HG03045 (cell line): ENCODE measurements around the gene NRGN.
"Not testable (repeated sequence)": the region's sequence is repeated elsewhere in the genome, so short reads cannot be mapped to it uniquely, and the experiment has no call there.

Experiments
- ATAC-seq: cut with Tn5 transposase; IDR thresholded peaks from one replicate; pipeline ENCODE4 v1.9.1; 2021; ENCODE audit warnings: mild to moderate bottlenecking, moderate library complexity; ENCODE audit not compliant: unreplicated experiment

NRGN gene

DNA sequence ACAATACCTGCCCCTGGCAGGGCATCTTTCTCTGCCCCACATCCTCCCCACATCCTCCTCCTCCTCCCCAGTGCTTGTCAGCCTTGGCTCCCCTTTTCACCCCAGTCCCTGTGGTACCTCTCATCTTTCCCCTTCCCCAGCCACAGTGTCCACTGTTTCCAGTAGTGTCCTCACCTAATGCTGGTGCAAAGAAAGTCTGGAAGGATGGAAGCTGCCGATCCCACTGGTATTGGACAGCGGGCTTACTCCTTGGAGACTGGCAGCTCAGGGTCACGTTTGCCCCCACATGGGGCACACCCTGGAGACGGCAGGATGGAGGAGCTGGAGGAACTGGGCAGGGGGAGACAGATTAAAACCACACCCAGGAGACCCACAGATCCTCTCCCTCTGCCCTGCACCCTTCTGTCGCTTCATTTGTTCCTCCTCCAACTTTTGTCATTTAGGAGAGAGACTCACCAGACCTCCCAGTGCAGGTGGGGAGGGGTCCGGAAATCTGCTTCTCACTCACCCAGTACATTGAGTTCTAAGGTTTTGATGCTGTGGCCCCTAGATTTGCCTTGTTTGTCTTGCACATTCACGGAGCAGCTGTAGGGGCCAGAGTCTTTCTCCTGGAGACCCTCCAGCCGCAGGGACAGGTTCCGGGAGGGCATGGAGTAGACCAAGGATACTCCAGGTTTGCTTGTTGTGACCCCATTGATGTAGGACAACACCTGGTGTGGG is 16.5 kb downstream of the NRGN start:
- ATAC-seq = no peak

DNA sequence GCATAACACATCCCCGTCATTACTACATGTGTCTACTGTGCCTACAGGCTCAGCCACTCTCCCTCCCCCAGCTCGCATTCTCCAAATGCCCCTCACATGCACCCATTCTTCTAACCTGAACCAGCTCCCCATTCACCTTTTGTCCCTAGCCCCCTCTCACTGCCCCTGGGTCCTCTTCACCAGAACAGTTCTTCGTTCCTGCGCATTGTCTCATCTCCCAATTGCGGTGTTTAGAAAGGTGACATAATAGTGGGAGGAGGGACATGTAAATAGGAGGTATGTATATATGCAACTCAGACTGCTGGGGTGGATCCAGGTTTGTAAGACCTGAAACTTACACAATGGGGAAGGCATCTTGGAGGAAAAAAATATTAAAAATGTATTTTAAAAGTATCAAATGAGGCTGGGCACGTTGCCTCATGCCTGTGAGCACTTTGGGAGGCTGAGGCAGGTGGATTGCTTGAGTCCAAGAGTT is 17.0 kb downstream of the NRGN start:
- no peak for ATAC-seq

DNA sequence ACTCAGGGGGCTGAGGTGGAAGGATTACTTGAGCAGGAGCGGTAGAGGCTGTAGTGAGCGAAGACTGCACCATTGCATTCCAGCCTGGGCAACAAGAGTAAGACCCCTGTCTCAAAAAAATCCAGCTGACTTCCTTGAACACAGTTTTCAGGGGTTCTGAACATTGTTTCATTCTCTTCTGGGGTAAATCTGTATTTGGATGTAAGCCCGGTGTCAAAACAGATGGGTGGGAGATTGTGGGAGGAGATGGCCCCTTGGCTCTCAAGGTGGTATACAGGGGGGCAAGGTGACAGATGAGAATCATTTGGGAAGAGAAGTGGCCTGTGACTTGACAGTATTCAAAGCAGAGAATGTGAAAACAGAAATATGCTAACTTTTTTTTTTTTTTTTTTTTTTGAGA is 17.6 kb downstream of the NRGN start:
- ATAC-seq = no peak

DNA sequence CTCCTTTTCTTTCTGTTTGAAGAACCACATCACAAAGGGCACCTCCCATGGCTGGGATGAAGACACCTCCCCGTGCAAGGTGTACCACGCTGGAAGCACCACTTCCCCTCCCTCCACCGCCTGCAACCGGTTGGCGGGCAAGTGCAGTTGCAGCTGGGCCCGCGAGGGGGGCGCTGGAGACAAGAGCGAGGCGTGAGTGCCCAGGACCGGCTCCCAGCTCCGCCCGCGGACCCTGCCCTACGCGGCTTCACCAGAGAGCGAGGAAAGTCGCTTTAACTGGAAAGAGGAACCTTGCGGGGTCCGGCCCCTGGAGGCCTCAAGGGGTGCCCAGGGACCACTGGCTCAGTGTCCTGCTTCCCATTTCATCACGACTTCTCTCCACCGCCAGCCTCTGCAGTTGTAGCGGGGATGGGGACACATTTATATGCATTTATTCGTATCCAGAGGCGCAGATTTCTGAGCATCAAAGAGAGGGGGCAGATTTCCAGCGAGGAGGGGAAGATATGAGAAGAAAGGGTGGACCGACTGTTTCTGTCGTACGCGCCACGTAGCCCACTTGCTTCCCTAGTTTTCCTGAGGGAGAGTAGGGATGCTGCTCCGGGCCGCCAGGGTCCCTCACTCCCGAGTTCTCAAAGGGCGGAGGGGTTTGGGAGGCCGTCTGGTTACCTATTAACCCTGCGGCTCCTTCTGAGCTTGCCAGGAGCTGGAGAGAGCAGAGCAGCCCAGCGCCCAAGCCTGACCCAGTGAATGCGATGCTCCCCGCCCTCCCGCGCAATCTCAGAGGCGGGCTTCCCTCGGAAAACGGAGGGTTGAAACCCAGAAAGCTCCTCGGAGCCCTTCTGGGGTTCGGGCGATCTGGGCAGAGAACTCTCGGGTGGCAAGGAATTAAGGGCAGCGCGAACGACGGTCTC is 18.9 kb downstream of the NRGN start:
- ATAC-seq = peak; percentile 48

DNA sequence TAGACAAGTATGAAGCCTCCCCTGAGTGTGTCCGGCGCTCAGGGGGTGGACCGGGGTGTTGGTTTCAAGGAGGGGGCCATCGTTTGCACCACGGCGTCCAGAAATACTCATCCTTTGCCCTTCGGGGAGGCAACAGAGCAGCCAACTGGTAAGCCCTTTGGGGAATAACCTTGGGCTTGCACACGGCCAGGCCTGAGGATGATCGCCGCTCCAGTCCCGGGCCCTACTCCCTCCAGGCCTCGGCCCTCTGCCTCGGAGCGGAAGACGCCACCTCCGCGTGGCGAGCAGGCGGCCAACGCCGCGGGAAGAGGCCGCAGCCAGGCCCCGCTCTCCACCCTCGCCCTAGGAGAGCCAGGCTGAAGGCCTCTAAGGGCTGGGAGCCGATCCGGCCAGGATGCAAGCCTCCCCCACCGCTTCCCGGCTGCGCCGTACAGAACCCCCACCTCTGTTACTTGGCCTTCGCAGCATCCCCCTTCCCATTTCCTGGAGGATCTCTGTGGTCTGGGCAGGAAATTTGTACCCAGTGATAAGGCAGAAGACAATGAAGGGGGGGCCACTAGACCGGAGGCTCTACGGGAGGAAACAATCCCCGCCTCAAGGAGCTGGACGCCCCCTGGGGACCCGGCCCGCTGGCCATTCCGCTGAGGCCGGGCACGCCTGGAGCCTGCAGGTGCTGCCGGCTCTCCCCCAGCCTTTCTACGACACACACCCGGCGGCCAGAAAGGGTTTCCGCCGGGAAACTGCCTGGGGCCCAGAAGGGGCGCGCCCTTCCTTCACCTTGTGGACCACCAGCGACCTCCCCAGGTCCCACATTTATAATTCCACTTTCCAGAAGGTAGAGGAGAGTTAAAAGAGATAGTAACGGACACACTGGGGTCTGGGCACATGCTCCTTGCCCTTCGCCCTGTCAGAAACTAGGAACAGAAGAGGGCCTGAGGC is 19.8 kb downstream of the NRGN start:
- peak; percentile 1 for ATAC-seq

DNA sequence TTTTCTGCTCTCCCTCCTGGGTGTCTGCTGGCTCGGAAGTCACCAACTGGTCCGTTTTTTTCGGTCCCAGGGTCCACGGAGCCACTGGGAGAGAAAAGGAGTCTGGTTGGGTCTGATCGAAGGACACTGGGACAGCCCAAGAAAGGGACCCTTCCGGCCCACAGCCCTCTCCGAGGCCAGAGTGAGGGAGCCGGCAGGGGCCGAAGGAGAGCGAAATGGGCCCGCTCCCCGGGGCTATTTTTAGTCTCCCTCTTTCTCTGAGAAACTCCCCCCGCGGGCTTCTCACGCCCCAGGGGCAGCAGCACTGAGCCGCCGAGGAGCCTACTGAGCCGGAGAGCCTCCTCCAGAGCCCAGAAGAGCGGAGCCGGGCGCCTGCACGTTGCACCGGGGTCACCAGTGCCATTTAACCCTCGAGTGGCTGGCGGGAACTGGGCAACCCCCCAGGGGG is 20.5 kb downstream of the NRGN start:
- peak; percentile 22 for ATAC-seq

DNA sequence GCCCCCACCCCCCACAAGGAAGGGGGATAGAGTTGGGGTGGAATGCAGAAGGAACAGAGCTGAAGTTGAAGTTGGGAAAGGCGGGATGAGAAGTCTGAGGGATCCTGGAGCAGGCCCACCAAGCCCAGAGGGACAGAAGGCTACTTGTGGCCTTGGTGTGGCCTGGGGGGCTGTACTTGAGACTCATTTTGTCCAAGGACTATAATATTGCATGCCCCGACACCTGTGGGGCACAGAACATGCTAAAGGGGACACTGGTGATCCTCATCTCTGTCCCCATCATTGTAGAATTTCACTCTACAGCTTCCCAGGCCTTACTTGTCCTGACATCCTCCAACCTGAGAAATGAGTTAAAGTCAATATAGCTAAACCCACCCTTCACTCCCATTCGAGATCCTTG is 21.1 kb downstream of the NRGN start:
- no peak for ATAC-seq

DNA sequence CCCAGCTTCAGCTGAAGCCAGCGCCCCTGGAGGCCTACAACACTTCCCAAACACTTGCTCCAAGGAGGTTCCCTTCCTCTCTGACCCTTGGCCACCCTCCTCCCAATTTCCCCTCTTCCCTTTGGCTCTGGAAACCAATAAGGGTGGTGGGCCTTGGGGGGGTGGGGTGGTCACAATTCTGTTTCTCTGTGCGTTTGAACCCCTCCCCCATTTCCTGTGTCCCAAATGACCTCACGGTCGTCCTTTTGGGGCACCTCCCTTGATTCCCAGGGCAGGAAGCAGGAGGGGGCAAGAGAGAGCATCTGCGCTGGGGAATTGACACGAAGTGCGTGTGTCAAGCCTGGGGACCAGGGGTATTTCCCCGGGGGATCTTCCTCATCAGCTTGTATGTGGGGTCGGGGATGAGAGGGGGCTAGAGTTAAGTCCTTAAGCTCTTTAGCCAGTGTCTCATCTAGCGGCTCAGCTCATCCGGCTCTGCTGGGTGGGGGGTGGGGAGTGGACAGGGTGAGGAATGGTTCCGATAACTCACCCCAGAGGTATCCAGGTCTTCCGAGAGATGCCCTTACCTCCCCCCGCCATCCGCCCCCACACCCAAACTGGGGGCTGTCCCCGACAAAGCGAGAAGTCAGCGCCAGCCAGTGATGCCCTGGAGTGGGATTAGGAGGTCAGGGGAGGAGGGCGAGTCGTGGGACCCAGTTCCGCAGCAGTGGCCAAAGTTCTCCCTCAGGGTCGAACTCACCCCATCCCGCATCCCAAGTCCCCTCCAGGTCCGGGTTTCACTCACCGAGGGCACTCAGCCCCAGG is 21.8 kb downstream of the NRGN start:
- ATAC-seq = peak; percentile 5

DNA sequence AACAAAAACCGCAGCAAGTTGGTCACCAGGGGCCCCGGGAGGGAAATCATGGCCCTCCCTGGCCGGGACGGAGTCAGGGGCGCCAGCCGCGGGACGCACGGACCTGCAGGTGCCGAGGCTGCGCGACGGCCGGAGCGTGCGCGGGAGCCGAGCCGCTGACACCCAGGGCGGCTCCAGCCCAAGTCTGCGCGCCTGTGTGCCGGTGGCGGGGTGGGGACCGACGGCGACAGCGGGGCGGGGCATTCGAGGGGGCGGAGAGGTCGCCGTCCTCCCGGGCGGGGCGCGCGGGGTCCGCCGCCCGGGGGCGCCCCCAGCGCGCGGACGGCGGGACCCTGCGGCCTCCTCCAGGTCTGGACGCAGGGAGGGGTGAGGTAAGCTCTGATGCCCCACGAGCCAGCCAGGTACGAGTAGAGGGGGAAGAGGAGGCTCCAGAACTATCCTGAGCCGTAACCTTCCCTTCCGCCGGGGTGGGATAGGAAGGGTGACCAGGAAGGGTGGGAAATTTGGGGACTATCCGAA is 22.4 kb downstream of the NRGN start, which contains the start of gene ESAM:
TSS of gene ESAM (minus strand) at position 186 of the 519 bp plus-strand sequence. CDS start at position 50, 136 bp downstream.
- peak; percentile 68 for ATAC-seq

DNA sequence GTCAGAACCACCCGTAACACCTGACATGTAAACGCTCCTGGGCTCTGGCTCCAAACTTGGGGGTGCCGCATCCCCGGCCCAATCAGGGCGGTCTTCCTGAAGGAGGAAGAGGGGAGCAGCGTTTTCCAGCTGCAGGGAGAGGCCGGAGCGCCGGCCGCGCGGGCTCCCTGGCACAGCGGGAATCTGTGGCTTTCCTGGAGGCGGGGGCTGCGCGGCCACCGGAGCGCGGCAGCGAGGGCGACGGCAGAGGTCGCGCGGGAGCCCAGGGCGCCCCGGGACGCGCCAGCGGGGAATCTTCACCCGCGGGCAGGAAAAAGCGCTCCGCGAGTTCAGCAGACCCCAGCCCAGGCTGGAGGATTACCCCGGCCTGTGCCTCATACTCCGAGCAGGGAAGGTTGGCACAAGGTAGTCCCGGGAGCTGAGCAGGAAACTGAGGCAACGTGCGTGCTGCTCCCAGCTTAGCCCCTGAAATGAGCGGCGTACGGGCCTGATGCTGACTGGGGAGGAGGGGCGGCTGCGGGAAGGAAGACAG is 22.9 kb downstream of the NRGN start:
- ATAC-seq = peak; percentile 16

DNA sequence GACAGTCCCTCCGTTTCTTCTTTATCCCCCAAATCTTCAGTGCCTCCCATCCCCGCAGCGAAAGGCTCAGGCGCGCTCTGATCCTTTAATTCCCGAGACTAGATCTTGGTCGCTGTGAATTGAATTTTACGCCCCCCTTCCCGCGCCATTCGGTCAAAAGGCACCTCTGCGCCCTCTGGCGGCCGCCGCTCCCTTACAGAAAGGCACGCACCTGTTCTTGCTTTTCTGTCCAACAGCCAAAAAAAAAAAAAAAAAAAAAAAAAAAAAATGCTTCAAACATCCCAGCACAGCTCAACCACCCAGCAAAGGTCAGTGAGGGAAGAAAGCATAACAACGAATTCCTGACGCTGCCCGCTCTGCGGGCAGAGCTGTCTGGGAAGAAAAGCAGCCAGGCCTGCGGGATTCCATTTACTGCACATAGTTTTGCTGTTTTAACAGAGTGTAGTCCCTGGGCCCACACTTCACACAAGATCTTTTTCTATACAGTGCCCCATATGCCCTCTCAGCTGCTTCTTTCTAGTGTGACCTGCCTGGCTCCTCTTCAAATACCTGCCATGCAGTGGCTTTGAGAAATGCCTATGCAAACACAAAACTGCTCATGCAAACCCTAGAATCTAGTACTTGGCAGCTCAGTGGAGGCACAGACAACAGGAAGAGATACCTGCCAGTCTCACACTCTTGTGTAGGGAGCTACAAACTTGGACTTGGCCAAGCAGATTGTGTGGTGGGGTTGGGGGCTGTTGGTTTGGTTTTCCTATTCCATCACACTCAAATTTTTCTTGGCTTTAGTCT is 23.6 kb downstream of the NRGN start:
- no peak for ATAC-seq

DNA sequence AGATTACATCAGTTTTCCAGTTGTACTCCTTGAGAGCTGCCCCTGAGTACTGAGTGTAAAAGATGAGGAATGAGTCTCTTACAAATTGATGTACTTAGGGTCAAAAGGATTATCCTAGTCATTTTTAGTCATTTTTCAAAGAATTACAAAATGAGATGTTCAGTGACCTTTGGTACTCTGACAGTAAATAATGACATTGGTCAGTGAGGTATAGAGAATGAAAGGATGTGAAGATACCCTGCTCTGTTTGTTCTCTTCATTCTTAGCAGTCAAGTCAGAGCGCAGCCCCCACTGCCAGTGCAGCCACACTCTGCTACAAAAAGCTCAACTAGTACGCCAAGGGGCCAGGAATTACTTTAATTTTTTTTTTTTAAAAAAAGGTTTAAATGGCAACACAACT is 26.4 kb downstream of the NRGN start:
- ATAC-seq = no peak

DNA sequence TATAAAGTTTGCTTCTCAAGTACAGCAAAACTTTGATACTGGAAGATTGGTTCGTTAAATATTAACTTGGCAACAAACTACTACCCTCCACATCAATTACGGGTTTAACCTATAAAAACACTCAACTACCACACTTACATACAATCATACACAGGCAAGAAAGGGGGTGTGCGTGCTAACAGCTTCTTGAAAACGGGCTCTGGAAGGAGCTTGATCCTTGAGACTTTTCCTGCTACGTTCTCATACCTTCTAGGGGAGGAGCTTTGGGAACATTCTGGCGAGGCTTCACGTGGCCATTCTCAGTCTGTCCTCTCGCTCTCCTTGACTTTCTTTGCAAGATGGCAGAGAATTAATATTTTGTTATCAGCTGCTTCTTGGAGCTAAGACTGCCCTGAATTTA is 29.2 kb downstream of the NRGN start:
- no peak for ATAC-seq

DNA sequence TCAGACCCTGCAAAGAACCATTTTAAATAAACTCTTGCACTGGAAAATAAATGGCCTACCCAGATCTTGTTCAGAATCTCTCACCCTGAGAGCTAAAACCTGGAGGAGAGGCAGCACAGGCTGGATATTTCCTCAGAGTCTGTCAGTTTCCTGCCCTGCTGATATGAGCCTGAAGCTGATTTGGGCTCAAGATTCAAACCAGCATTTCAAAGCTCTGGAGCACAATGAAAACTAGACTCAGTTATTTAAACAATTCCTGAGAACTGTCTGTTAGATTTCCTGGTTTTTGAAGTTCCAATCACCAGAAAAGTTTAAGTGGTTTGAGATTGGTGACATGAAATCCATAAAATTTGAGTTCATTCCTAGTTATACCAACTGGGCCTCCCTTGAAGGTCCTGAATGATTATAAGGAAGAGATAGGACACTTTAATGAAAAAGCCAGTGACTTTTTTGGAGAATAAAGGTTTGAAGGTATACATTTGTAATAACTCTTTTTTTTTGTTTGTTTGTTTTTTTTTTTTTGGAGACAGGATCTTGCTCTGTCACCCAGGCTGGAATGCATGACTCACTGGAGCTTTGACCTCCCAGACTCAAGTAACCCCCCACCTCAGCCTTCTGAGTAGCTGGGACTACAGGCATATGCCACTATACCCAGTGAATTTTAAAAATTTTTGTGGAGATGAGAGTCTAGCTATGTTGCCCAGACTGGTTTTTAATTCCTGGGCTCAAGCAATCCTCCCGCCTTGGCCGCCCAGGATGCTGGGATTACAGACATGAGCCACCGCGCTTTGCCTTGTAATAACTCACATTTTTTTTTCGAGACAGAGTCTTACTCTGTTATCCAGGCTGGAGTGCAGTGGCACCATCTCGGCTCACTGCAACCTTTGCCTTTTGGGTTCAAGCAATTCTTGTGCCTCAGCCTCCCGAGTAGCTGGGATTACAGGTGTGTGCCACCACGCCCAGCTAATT is 30.3 kb downstream of the NRGN start:
- no peak for ATAC-seq

DNA sequence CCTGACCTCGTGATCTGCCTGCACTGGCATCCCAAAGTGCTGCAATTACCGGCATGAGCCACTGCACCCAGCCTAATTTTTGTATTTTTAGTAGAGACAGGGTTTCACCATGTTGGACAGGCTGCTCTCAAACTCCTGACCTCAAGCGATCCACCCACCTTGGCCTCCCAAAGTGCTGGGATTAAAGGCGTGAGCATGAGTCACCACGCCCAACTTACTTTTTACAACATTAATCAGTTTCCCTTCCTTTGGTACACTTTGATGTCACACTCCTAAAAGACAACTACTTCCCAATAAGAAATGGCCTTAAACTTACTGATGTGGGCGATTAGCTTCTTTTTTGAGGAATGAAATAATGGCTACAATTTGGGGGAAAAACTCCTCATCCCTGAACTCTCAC is 31.2 kb downstream of the NRGN start:
- ATAC-seq = not testable (repeated sequence)

DNA sequence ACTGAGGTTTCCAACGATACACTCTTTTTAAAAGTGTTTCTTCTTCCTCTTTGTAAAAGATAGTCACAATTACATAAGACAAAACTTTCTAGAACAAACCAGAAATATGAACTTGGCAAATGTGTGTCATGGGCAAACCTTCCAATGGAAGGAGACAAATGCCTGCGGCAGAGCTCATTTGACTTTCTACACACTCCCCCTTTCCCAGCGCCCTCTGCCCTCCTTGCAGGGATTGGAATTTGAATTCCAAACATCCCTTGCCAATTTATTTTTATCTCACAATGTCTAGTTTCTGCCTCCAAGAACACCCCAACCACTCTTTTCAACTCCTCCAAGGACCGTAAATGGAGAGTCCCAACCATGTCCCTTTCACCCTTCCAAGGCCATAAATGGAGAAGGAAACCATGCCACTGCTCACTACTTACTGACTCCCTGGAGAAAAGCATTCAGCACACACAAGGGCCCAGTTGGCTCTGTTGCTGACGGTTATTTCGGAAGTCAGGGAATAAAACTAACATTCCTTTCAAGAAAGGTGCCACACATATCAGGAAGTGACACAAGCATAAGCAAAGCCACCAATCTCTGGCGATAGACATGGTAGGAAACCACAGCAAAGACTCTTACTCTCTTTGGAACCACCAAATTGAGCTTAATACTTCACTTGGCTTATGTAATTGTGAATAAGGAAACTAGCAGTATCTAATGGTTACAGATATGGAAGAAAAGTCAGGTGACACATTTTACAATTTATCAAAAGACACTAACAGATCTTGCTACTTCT is 37.3 kb downstream of the NRGN start:
- ATAC-seq = no peak

DNA sequence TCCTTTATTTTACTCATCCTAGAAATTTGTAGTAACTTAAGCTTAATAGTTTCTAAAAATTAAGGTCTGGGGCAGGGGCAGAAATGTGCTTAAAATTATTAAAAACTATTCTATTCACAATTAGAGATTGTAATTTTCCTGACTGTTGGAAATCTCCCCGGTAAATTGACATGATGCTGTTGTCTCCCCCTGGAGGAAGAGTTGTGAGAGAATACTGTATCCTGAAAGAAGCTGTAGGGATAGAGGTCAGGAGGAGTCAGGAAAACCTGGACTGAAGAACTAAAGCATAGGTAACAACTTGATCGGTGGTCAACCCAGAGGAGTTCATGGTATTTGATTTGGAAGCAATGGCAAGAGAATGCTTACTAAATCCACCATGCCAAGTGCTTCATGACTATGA is 38.5 kb downstream of the NRGN start:
- ATAC-seq = no peak
